DMS 273 treated with DMSO at 0.1 percent for 48 hours (cell line): ENCODE results near the gene MRPS26.
A peak's percentile ranks its signal among the peaks of the same experiment; 100 is the strongest.
"Not testable (repeated sequence)": the region's sequence is repeated elsewhere in the genome, so short reads cannot be mapped to it uniquely, and the experiment has no call there.

Experiments
- DNase-seq: peaks from one replicate; lab custom pipeline; 2025; lab: John Stamatoyannopoulos, UW

The MRPS26 gene

GRCh38 chr20:3045816-3046676 lies at the start of gene MRPS26:
Gene MRPS26, plus strand, starts transcription at chr20:3046052. Its CDS starts 17 bp downstream, at chr20:3046069.
- DNase-seq: peak; percentile 58

DNA sequence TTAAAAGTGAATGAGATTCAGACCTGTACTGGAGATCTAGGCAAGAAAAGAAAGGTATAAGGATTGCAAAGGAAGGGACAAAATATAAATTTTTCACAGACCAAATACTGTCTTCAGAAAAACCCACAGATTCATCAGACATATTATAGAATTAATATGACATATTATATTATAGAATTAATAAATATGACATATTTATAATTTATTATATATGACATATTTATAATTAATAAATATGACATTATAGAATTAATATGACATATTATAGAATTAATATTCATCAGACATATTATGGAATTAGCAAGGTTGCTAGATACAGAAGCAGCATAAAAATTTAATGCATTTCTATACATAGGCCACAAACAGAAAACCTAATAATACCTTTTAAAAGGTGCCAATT lies 47.1 kb upstream of the MRPS26 start:
- no peak for DNase-seq

DNA sequence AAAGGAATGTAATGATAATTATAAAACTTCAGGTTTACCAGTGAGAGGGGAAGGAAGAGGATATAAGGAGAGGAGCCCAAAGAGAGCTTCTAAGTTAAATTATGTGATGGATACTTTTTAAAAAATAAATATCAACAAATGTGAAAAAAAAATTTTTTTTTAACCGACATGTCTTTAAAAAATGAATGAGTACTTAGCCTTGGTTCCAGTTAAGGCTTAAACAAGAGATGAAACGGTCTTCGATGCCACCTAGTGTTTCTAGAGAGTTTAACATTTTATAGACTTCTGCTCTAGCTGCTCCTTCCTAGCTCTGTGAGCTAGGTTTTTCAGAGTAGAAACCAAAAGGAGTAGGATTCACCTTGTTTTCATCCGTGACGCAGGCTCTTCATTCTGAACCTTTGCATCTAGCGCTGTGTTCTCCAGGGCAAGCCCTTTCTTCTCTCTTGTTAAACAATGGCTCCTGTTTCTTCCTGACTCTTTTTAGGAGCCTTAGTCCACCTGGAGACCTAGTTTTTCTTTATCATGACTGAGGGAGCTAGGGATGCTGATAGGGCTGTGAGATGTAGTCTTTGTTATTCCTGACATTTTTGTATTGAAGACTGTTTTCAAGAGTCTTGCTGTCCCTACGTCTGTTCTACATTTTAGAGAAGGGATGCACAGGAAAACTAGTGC lies 44.9 kb upstream of the MRPS26 start:
- no peak for DNase-seq

DNA sequence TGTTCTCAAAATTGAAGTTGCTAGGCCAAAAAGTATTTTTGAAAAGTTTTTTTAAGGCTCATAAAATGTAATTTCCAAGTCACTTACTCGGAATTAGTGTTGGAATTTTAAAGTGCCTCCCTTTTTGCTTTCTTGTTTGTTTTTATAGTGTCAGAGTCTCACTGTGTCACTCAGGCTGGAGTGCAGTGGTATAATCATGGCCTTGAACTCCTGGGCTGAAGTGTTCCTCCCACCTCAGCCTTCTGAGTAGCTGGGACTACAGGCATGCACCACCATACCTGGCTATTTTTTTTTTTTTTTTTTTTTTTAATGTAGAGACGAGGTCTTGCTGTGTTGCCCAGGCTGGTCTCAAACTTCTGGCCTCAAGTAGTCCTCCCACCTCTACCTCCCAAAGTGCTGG lies 42.4 kb upstream of the MRPS26 start:
- no peak for DNase-seq

DNA sequence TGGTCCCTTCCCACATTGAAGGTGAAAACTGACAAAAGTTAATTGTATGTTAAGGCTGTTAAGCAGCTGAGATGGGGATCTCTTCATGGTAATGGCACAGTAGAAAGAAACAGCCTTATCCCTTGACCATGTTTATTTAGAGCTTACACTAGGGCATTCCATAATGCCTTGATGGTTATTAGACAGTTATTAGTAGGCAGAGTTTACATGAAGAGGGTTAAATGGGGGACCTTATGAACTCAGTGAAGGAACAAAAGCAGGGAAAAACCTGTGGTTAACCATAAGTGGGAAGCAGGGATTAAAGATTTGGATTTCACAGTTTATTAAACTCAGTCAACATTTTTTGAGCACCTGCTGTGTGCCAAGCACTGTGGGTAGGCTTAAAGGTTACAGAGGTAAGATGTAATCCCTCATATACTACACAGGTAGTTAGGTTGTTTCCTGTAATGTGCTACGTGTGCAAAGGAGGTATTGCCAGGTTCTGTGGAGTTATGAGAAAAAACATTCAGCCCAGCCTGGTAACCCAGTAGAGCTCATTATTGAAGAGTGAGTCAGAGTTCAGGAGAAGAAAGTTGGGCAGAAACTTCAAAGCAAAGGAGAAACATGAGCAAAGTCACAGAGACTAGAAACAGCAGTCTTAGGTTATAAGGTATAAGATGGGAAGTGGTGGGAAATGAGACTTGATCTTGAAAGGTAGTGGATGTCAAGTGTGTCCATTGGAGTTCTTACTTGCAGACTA lies 34.7 kb upstream of the MRPS26 start:
- DNase-seq: no peak

GRCh38 chr20:3011752-3012151 lies 34.1 kb upstream of the MRPS26 start:
- no peak for DNase-seq

- DNase-seq: no peak
Measured at GRCh38 chr20:3013771-3014170, 32.1 kb upstream of the MRPS26 start.

DNA sequence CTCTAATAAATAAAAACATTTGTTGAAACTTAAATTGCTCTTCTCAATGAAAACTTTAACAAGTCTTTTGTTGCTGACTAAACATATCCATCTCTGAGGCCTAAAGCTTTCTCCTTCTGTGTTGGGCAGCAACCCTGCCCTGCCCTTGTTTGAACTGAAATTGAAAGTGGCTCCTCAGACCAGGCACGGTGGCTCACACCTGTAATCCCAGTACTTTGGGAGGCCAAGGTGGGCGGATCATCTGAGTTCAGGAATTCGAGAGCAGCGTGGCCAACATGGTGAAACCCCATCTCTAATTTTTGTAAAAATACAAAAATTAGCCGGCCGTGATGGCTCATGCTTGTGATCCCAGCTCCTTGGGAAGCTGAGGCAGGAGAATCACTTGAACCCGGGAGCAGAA lies 31.7 kb upstream of the MRPS26 start:
- no peak for DNase-seq

DNA sequence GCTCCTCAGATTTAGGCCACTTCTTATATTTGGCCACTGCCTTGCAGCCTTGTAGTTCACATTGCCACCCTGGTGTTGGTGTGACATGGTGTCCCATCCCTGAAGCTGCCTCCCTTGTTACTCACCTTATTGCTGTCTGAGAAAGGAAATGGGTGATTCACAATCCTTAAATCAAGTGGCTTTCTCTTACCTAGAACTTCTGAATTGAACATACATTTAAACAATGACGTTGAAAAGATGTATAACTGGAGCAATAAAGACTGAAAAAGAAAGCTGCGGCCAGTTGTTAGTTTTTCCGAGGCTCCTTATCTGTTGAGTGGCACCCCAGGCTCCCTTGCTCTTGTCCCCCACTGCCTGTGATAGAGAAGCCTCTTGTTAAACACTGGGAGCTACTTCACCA lies 31.2 kb upstream of the MRPS26 start:
- DNase-seq: no peak

- not testable (repeated sequence) for DNase-seq
Measured at GRCh38 chr20:3015302-3015701, 30.6 kb upstream of the MRPS26 start.

GRCh38 chr20:3021327-3021726 lies 24.5 kb upstream of the MRPS26 start:
- no peak for DNase-seq

- DNase-seq: no peak
Measured at GRCh38 chr20:3021777-3022176, 24.1 kb upstream of the MRPS26 start.

DNA sequence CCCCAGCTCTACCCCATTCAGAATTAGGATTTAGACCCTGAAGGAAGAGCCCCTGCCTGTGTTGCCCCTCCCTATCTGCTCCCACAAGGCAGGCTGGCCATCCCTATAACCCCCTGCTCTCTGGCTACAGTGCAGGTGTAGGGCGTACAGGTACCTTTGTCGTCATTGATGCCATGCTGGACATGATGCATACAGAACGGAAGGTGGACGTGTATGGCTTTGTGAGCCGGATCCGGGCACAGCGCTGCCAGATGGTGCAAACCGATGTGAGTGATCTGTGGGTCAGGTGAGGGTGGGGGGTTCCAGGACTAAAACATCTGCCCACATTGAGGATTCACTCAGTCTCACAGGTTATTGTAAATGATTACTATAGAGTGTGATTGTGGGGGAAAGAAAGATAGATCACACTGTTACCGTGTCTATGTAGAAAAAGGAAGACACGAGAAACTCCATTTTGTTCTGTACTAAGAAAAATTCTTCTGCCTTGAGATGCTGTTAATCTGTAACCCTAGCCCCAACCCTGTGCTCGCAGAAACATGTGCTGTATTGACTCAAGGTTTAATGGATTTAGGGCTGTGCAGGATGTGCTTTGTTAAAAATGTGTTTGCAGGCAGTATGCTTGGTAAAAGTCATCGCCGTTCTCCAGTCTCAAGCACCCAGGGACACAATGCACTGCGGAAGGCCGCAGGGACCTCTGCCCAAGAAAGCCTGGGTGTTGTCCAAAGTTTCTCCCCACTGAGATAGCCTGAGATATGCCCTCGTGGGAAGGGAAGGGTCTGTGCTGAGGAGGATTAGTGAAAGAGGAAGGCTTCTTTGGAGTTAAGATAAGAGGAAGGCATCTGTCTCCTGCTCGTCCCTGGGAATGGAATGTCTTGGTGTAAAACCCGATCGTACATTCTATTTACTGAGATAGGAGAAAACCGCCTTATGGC lies 23.0 kb upstream of the MRPS26 start:
- not testable (repeated sequence) for DNase-seq

DNA sequence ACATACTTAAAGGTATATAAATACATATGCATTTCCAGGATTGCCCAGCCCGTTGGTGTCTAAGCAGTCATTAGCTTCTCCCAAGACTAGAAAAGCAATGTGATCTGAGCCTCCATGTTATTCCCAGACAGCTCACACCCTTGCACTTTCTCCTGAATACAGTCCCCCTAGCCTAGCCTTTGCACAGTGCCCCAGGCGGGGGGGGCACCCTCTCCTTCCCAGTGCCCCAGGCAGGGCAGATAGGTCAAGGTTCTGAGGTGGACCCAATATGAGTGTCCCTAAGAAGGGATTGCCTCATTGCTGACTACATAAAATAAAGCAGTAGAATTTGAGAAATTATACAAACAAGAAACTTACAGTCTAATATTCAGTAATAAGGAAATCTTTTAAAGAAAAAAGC lies 17.9 kb upstream of the MRPS26 start:
- no peak for DNase-seq

GRCh38 chr20:3031524-3032147 lies 14.2 kb upstream of the MRPS26 start:
- no peak for DNase-seq

GRCh38 chr20:3032624-3033023 lies 13.2 kb upstream of the MRPS26 start:
- DNase-seq: no peak

DNA sequence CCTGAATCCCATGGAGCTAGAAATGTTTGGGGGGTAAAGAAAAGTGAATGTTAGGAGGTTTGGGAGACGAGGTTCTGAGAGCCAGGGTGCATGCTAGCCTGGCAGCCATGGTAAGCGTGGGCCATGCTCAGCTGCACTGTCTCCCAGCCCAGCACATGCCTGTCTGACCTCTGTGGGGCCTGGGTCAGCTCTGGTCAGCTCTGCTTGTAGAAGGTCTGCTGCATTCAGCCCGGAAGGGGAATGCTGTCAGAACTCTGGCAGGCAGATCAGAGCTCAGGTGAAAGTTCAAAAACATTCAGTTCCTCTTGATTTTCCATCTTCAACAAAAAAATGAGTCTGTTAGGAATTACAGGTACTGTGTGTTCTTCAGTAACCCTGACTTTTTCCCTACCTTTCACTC lies 8.2 kb upstream of the MRPS26 start:
- no peak for DNase-seq

DNA sequence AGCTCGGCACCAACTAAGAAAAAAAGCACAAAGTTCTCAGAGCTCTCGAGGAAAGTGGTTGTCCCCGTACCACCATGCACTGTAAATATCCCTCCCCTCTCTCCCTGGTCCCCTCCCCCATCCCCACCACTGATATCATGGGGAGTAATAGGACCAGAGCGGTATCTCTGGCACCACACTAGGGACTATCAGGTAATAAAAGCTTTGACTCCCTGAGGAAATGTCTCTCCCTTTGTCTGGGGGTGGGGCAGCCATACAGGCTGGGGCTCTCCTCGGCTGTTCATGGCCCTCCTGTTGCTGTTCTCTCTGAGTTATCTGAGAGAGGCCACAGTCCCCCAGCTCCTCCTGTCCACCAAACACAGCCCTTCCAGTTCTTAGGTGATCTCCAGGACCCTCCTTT lies 7.4 kb upstream of the MRPS26 start:
- DNase-seq: no peak

DNA sequence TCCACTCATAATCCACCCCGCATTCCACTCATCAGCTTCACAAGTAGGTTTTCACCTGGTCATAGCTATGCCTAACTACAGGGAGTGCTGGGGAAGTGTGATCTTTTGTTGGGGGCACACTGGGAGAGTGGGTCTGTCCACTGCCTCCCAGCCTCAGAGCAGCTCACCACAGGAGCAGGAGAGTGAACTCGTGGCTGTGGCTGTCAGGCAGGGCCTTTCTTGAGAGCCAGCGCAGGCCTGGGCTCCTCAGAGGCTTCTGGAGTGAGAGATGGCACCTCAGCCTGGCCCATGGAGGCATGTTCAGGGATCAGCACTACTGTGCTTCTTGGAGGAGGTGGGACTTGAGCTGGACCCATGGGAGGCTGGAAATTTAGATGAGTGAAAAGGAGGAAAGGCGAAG lies 6.4 kb upstream of the MRPS26 start:
- no peak for DNase-seq

DNA sequence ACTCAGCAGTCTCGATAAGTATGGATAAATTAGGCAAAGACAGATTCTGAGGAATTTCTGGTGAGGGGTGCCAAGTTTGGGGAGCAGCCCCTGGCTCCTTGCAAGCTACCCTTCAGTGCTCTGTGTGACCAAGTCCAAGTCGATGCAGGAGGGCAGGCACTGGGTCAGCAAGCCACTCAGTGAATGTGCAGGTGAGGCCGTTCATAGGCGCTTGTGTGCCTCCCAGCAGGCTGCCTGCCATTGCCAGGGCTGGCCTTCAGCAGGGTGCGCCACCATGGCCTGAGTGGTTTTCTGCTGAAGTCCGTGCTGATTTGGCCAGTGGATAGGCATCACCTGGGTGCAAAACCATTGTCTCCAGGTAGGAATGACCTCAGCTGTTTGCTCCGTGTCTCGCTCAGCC lies 5.8 kb upstream of the MRPS26 start:
- no peak for DNase-seq

DNA sequence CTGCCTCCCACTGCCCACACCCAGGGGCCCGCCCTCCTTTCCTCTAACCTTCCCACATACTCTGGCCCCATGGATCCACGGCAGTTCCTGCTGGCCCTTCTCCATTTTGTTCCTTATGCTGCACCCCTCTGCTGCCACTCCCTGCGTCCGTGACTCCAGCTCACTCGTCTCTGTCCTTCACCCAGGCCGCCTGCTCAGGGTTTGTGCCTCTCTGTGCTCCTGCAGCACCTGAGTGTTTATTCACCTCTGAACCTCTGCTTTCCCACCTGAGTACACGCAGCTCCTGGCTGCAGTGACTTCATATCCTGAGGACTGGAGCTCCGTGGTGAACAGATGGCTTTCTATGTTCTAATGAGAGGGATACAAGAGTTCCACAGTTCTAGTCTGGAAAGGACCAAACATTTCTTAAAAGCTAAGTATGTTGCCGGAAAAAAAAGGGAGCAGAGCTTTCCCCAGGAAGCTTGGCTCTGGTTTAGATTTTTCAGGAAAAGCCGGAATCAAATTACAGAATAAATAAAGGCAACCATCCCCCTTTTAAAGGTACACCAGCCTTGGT lies 3.9 kb upstream of the MRPS26 start:
- DNase-seq: no peak
